BLaER1 (cell line): ENCODE data around the gene ZNF84.

Source experiments
- H3K27ac ChIP-seq: shearing (Covaris generic); formaldehyde crosslinking; 2 replicates; pipeline ENCODE4 v1.8.1; 2022
- H3K27me3 ChIP-seq: shearing (Covaris generic); formaldehyde crosslinking; 2 replicates; pipeline ENCODE4 v1.8.1; 2022
- H3K36me3 ChIP-seq: shearing (Covaris generic); formaldehyde crosslinking; 2 replicates; pipeline ENCODE4 v1.8.1; 2022
- H3K4me1 ChIP-seq: shearing (Covaris generic); formaldehyde crosslinking; 2 replicates; pipeline ENCODE4 v1.8.1; 2022
- H3K4me2 ChIP-seq: shearing (Covaris generic); formaldehyde crosslinking; 2 replicates; pipeline ENCODE4 v1.8.1; 2022
- H3K4me3 ChIP-seq: shearing (Covaris generic); formaldehyde crosslinking; 2 replicates; pipeline ENCODE4 v1.8.1; 2022
- H3K9ac ChIP-seq: shearing (Covaris generic); formaldehyde crosslinking; 2 replicates; pipeline ENCODE4 v1.8.1; 2022
- H3K9me3 ChIP-seq: shearing (Covaris generic); formaldehyde crosslinking; 2 replicates; pipeline ENCODE4 v1.8.1; 2022
- H4K20me1 ChIP-seq: shearing (Covaris generic); formaldehyde crosslinking; 2 replicates; pipeline ENCODE4 v1.8.1; 2022
- Cebpa-rat ChIP-seq: shearing (Covaris generic); IDR thresholded peaks from 2 replicates; pipeline ENCODE4 v1.8.1; 2022

ZNF84 gene

GRCh38 chr12:133037207-133038005 is at the start of gene ZNF84:
TSS of gene ZNF84 (plus strand) at chr12:133037509. CDS start at chr12:133041468, 3,959 bp downstream.
- H3K9me3 ChIP-seq = peaks cover 80% of the 10 kb centered on the region
- H3K9ac ChIP-seq = peak within 1 kb of the TSS; percentile 97
- no peak for TF ChIP-seq Cebpa-rat
- H3K27me3 ChIP-seq = no peaks in the 10 kb centered on the region
- peak within 1 kb of the TSS; percentile 72 for H3K4me2 ChIP-seq
- no peaks in the 10 kb centered on the region; the same call in 1 of the 2 replicates for H3K4me1 ChIP-seq
- peak within 1 kb of the TSS; percentile 97 for H3K27ac ChIP-seq
- H3K36me3 ChIP-seq = peaks cover 35% of the 10 kb centered on the region
- H3K4me3 ChIP-seq = peak within 1 kb of the TSS; percentile 82
- no peaks in the 10 kb centered on the region for H4K20me1 ChIP-seq

- Histone ChIP-seq H3K4me2 (no peak overlapping the region), H4K20me1 (no peaks in the 10 kb centered on the region), H3K9me3 (peaks cover 100% of the 10 kb centered on the region), H3K27ac (no peak overlapping the region), H3K27me3 (no peaks in the 10 kb centered on the region), H3K4me1 (no peaks in the 10 kb centered on the region), H3K36me3 (peaks cover 95% of the 10 kb centered on the region), H3K4me3 (0 out of 2 replicates have a peak overlapping the region, but pooled peaks have one; percentile 24), H3K9ac (no peak overlapping the region)
- no peak for TF ChIP-seq Cebpa-rat
Observed at GRCh38 chr12:132998741-132999140, 38.6 kb upstream of the ZNF84 start.

GRCh38 chr12:133010657-133011297 is 26.5 kb upstream of the ZNF84 start:
- Histone ChIP-seq H3K4me1 (no peaks in the 10 kb centered on the region), H3K36me3 (peaks cover 100% of the 10 kb centered on the region), H3K9ac (no peak overlapping the region), H4K20me1 (no peaks in the 10 kb centered on the region), H3K9me3 (peaks cover 100% of the 10 kb centered on the region), H3K4me3 (peak overlapping the region; percentile 46), H3K27me3 (no peaks in the 10 kb centered on the region), H3K4me2 (no peak overlapping the region), H3K27ac (no peak overlapping the region)
- no peak for TF ChIP-seq Cebpa-rat

GRCh38 chr12:133023566-133023965 is 13.7 kb upstream of the ZNF84 start:
- H3K4me3 ChIP-seq = no peak overlapping the region
- H3K9me3 ChIP-seq = peaks cover 90% of the 10 kb centered on the region
- H3K4me2 ChIP-seq = no peak overlapping the region
- H4K20me1 ChIP-seq = no peaks in the 10 kb centered on the region
- H3K36me3 ChIP-seq = peaks cover 73% of the 10 kb centered on the region
- no peak overlapping the region for H3K9ac ChIP-seq
- no peak overlapping the region for H3K27ac ChIP-seq
- TF ChIP-seq Cebpa-rat = no peak
- H3K4me1 ChIP-seq = no peaks in the 10 kb centered on the region
- no peaks in the 10 kb centered on the region for H3K27me3 ChIP-seq

GRCh38 chr12:133026996-133027395 is 10.3 kb upstream of the ZNF84 start:
- peaks cover 89% of the 10 kb centered on the region for H3K9me3 ChIP-seq
- H3K9ac ChIP-seq = no peak overlapping the region
- H4K20me1 ChIP-seq = no peaks in the 10 kb centered on the region
- no peak overlapping the region for H3K4me2 ChIP-seq
- no peaks in the 10 kb centered on the region for H3K27me3 ChIP-seq
- H3K27ac ChIP-seq = no peak overlapping the region
- H3K4me3 ChIP-seq = no peak overlapping the region
- H3K4me1 ChIP-seq = no peaks in the 10 kb centered on the region
- TF ChIP-seq Cebpa-rat = no peak
- peaks cover 44% of the 10 kb centered on the region for H3K36me3 ChIP-seq

- Histone ChIP-seq H3K36me3 (peaks cover 43% of the 10 kb centered on the region), H3K27me3 (no peaks in the 10 kb centered on the region), H3K9me3 (peaks cover 81% of the 10 kb centered on the region), H3K4me1 (no peaks in the 10 kb centered on the region; the same call in 1 of the 2 replicates), H3K4me3 (peak overlapping the region; percentile 82), H3K9ac (peak overlapping the region; percentile 97), H3K4me2 (peak overlapping the region; percentile 72), H3K27ac (peak overlapping the region; percentile 97), H4K20me1 (no peaks in the 10 kb centered on the region)
- TF ChIP-seq Cebpa-rat = no peak
Observed at GRCh38 chr12:133038118-133038709, 905 bp downstream of the ZNF84 start.

GRCh38 chr12:133046698-133047097 is 9.4 kb downstream of the ZNF84 start:
- Histone ChIP-seq H3K4me2 (no peak overlapping the region), H3K4me1 (no peaks in the 10 kb centered on the region), H3K9me3 (peaks cover 100% of the 10 kb centered on the region), H3K9ac (no peak overlapping the region), H3K4me3 (peak overlapping the region; percentile 52), H3K27me3 (no peaks in the 10 kb centered on the region), H4K20me1 (no peaks in the 10 kb centered on the region), H3K27ac (no peak overlapping the region), H3K36me3 (peaks cover 100% of the 10 kb centered on the region)
- TF ChIP-seq Cebpa-rat = no peak

GRCh38 chr12:133057446-133057845 is 20.1 kb downstream of the ZNF84 start:
- Histone ChIP-seq H3K9ac (no peak overlapping the region), H4K20me1 (no peaks in the 10 kb centered on the region), H3K4me1 (no peaks in the 10 kb centered on the region), H3K27ac (no peak overlapping the region), H3K36me3 (peaks cover 97% of the 10 kb centered on the region), H3K27me3 (no peaks in the 10 kb centered on the region), H3K4me2 (no peak overlapping the region), H3K4me3 (peak overlapping the region; percentile 36; the same call in 1 of the 2 replicates), H3K9me3 (peaks cover 98% of the 10 kb centered on the region)
- TF ChIP-seq Cebpa-rat = no peak

GRCh38 chr12:133058203-133059113 is 21.1 kb downstream of the ZNF84 start:
- no peaks in the 10 kb centered on the region for H4K20me1 ChIP-seq
- no peaks in the 10 kb centered on the region for H3K27me3 ChIP-seq
- peak overlapping the region; percentile 36 for H3K4me3 ChIP-seq
- H3K4me2 ChIP-seq = no peak overlapping the region
- no peak overlapping the region for H3K27ac ChIP-seq
- peaks cover 98% of the 10 kb centered on the region for H3K9me3 ChIP-seq
- H3K4me1 ChIP-seq = no peaks in the 10 kb centered on the region
- no peak overlapping the region for H3K9ac ChIP-seq
- H3K36me3 ChIP-seq = peaks cover 97% of the 10 kb centered on the region
- TF ChIP-seq Cebpa-rat = no peak
